Memory B cell (primary cell): ENCODE data around the gene JARID2.
A peak's percentile ranks its signal among the peaks of the same experiment; 100 is the strongest.

ENCODE experiments used
- ATAC-seq: fragments of 150-1000 bp; cut with Tn5 transposase; 2 replicates; pipeline ENCODE4 v1.10.0; 2021; ENCODE audit warnings: low read depth, mild to moderate bottlenecking, moderate library complexity
- DNase-seq, 2 donors: peaks; one replicate each; pipeline ENCODE4 v3.0.0; 2022; ENCODE audit warnings: low spot score in 2 of 2
- H3K27ac Mint-ChIP-seq: one replicate; pipeline ENCODE4 v1.8.0; 2022; ENCODE audit warnings: mild to moderate bottlenecking, moderate library complexity, mixed read lengths
- H3K27me3 Mint-ChIP-seq: one replicate; pipeline ENCODE4 v1.8.0; 2022; ENCODE audit warnings: mixed read lengths
- H3K36me3 Mint-ChIP-seq: one replicate; pipeline ENCODE4 v1.8.0; 2022; ENCODE audit warnings: mild to moderate bottlenecking, mixed read lengths
- H3K4me1 Mint-ChIP-seq: one replicate; pipeline ENCODE4 v1.8.0; 2022; ENCODE audit warnings: mixed read lengths
- H3K4me3 Mint-ChIP-seq: one replicate; pipeline ENCODE4 v1.8.0; 2022; ENCODE audit warnings: mild to moderate bottlenecking, moderate library complexity, mixed read lengths
- H3K9me3 Mint-ChIP-seq: one replicate; pipeline ENCODE4 v1.8.0; 2022; ENCODE audit warnings: mixed read lengths

JARID2 gene

DNA sequence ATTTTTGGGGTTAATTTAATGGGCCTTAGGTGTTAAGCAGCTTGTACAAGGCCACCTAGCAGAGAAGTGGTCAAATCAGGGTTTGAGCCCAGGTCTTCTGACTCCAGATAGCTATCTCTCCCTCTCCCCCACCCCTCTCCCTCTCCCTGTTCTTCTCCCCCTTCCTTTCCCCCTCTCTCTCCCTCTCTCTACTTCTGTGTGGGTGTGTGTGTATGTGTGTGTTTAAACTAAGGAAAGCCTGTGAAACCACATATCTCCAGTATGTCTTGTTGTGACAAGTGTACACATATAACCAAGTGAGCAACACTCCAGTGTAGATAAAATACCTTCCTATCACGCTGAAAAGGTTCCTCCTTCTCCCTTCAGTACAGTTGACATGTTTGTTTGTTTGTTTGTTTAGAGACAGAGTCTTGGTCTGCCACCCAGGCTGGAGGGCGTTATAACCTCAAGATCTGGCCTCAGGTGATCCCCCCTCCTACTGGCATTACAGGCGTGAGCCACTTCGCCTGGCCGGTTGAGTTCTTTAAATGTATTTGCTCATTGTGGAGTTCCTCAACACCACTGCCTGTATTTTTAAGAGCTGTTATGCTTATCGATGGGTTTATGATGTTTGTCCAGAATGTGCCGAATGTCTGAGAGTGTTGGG is 140.4 kb downstream of the JARID2 start:
- Mint-ChIP-seq H3K27ac (peak overlapping the region; percentile 80), H3K27me3 (no peaks in the 10 kb centered on the region), H3K36me3 (no peaks in the 10 kb centered on the region), H3K9me3 (no peaks in the 10 kb centered on the region), H3K4me3 (no peak overlapping the region), H3K4me1 (peaks cover 61% of the 10 kb centered on the region)
- no peak for ATAC-seq
- no peak for DNase-seq

DNA sequence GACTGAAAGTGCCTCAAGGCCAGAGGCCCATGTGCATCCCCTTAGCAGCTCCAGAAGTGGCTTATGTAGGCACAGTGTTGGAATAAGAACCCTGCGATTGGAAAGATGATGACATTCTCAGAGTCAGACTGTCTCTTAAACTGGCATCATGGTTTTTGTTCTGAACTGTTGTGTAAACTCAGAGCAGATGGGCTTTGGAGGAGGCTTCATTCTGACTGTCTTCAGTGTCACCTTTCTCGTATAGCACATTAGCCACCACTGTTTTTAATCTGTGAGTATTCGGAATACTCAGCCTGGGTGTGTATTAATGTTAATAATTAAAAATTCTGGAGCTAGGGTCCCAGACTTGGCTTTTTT is 140.9 kb downstream of the JARID2 start:
- DNase-seq: no peak
- no peak overlapping the region for H3K4me3 Mint-ChIP-seq
- H3K27ac Mint-ChIP-seq: peak overlapping the region; percentile 80
- no peaks in the 10 kb centered on the region for H3K27me3 Mint-ChIP-seq
- no peaks in the 10 kb centered on the region for H3K36me3 Mint-ChIP-seq
- no peak for ATAC-seq
- H3K9me3 Mint-ChIP-seq: no peaks in the 10 kb centered on the region
- H3K4me1 Mint-ChIP-seq: peaks cover 58% of the 10 kb centered on the region

DNA sequence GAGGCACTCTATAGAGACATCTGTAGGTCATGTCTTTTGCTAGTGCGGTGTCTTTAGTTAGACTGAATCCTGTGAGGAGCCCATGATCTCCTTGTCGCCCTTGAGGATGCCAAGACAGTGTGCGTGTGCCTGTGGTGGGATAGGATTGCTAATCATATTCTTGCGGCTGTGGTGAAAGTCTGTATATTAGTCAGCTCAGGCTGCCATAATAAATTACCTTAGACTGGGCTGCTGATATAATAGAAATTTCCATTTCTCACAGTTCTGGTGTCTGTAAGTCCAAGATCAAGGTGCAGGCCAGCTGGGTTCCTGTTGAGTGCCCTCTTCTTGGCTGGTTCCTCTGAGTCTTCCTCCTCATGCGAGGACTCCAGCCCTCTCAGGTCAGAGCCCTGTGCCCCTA is 141.2 kb downstream of the JARID2 start:
- H3K4me1 Mint-ChIP-seq: peaks cover 56% of the 10 kb centered on the region
- no peak for ATAC-seq
- H3K27ac Mint-ChIP-seq: peak overlapping the region; percentile 80
- H3K9me3 Mint-ChIP-seq: no peaks in the 10 kb centered on the region
- no peaks in the 10 kb centered on the region for H3K36me3 Mint-ChIP-seq
- no peak for DNase-seq
- no peak overlapping the region for H3K4me3 Mint-ChIP-seq
- no peaks in the 10 kb centered on the region for H3K27me3 Mint-ChIP-seq

DNA sequence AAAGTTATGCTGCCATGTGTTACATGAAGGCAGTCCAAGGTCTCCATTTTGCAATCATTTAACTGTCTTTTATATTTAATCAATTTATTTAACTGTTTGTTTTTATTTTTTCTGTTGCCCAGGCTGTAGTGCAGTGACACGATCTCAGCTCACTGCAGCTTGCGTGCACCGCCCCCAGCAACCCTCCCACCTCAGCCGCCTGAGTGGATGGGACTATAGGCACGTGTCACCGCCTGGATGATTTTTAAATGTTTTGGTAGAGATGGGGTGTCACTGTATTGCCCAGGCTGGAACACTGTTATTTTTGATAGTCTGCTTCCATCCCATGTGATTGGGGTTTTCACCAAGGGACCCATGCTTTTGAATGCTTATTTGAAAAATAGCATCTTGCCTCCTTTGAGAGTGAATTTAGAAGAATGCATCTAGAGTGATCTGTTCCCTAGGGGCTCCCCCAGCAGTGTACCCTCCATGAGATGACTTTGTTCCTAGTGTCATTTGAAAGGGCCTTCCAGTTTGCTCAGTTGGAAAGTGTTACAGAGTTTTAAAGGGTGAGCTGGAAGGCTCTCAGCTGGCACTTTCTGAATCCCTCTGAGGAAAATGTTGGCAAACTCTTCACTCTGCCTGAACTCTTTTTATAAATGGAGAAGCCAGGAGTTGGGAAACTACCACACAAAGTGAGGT is 143.4 kb downstream of the JARID2 start:
- H3K9me3 Mint-ChIP-seq: no peaks in the 10 kb centered on the region
- H3K27me3 Mint-ChIP-seq: no peaks in the 10 kb centered on the region
- H3K27ac Mint-ChIP-seq: peak overlapping the region; percentile 1
- DNase-seq (no peak), ATAC-seq (no peak)
- H3K4me1 Mint-ChIP-seq: peaks cover 56% of the 10 kb centered on the region
- peaks cover 2% of the 10 kb centered on the region for H3K36me3 Mint-ChIP-seq
- H3K4me3 Mint-ChIP-seq: no peak overlapping the region

DNA sequence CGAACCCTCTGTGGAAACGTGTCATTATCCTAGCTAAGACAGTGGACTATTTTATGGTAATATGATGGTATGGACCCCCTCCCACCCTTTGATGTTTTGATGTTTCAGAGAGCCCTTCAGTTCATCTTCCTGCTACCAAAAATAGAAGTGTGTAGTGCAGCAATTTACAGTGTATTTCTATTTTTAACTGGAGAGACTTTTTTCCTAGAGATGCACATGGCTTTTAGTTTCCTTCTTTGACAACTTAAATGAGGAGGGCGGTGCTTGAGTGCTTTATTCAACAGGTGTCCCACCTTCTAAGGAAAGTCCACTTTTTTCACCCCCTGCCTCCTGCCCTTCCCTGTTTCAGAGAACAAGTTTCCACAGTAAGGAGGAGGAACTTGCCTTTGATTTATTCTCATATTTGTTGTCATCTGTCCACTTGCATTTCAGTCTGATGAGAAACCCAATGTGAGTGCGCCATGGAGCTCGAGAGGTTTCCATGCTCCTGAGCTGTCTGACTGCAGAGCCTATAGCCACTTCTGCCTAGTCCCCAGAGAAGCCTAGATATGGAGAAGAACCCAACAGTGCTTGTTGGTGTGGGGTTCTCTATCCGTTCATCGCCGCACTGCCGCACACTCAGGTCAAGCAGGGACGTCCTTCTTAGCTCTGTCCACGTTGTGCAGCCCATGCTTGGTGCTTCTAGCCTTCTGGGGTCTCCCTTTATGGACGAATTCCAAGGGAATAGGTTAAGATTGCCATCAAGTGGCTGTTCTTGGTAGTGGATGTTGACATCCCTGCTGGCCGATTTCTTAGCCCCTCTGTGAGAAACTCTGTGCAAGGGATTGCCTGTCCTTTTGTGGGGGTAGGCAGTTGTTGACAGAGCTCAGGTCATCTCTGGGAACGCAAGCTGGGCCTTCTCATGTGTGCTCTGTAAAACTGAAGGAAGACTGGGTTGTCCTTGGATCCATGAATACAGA is 144.2 kb downstream of the JARID2 start:
- Mint-ChIP-seq H3K9me3 (no peaks in the 10 kb centered on the region), H3K27ac (peak overlapping the region; percentile 23), H3K27me3 (no peaks in the 10 kb centered on the region), H3K4me3 (no peak overlapping the region), H3K36me3 (peaks cover 2% of the 10 kb centered on the region), H3K4me1 (peaks cover 51% of the 10 kb centered on the region)
- DNase-seq: peak; percentile 30 to 40
- peak; percentile 53 for ATAC-seq

DNA sequence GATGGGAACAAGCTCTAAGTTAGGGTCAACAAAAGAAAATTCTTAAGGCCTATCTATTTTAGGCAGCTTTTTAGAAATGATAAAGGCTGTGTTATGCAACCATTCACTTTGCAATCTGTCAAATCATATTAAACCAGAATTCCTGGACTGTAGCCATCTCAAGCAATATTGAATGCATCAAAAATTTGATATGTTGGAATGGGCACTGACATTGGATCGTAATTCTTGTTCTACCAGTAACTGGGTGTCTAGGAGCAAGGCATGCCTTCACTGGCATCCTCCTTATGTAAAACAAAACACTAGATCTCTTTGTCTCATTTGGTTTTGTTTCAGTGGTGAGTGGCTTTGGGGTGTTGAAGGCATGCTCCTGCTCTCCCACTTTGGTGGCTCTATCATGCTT is 145.6 kb downstream of the JARID2 start:
- Mint-ChIP-seq H3K27ac (no peak overlapping the region), H3K27me3 (no peaks in the 10 kb centered on the region), H3K9me3 (no peaks in the 10 kb centered on the region), H3K4me1 (peaks cover 44% of the 10 kb centered on the region), H3K4me3 (no peak overlapping the region), H3K36me3 (peaks cover 2% of the 10 kb centered on the region)
- no peak for ATAC-seq
- no peak for DNase-seq

DNA sequence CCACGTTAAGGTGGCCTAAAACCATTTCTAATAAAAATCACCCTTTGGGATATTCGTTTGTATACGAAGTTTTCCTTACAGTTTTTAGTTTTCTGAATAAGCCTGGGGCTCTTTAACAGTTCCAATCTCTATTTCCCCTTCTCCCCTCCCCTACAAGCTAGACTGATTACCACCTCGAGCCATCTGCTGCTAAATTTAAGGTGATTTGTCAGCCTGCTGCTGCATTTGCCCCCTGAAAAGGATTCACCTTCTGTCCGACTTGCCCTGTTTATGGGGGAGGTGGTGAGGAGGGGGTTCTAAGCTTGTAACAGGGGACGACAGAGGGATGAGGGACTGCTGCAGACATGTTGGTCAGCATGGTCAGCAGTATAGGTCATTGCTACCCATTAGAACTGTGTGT is 146.3 kb downstream of the JARID2 start:
- Mint-ChIP-seq H3K27ac (no peak overlapping the region), H3K36me3 (peaks cover 2% of the 10 kb centered on the region), H3K4me1 (peaks cover 43% of the 10 kb centered on the region), H3K9me3 (no peaks in the 10 kb centered on the region), H3K4me3 (no peak overlapping the region), H3K27me3 (no peaks in the 10 kb centered on the region)
- ATAC-seq (no peak), DNase-seq (no peak)

DNA sequence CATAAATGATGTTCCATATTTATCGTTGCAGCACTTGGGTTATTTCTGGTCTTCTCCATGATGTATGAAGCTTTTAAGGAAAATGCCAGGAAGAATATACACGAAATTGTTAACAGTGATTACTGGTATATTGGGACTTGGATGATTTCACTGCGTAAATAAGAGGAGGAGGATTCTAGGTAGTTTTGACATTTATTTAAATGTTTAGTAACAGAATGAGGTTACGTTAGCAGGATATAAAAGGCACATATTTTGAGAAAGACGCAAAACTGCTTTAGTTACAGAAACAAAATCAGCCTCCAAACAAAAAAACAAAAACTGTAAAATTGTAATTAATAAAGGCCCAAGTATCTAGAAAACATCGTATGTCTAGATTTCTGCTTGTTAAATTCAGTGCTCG is 147.7 kb downstream of the JARID2 start:
- Mint-ChIP-seq H3K27ac (no peak overlapping the region), H3K4me1 (peaks cover 39% of the 10 kb centered on the region), H3K4me3 (no peak overlapping the region), H3K9me3 (no peaks in the 10 kb centered on the region), H3K27me3 (no peaks in the 10 kb centered on the region), H3K36me3 (peaks cover 2% of the 10 kb centered on the region)
- ATAC-seq (no peak), DNase-seq (no peak)

DNA sequence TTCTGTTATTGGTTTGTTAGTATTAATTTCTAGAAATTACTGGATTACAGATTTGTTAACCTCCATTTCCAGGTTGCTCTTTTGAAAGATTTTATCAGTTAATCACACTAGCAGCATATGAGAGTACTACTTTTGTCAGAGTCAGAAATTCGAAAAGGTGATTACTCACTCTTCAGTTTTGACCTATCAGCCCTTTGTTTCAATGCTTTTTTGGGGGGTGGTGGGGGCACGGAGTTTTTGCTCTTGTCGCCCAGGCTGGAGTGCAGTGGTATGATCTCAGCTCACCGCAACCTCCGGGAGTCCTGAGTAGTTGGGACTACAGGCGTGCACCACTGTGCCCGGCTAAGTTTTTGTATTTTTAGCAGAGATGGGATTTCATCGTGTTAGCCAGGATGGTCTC is 149.2 kb downstream of the JARID2 start:
- Mint-ChIP-seq H3K27me3 (no peaks in the 10 kb centered on the region), H3K4me3 (no peak overlapping the region), H3K36me3 (peaks cover 2% of the 10 kb centered on the region), H3K4me1 (peaks cover 38% of the 10 kb centered on the region), H3K27ac (no peak overlapping the region), H3K9me3 (no peaks in the 10 kb centered on the region)
- DNase-seq (no peak), ATAC-seq (no peak)

DNA sequence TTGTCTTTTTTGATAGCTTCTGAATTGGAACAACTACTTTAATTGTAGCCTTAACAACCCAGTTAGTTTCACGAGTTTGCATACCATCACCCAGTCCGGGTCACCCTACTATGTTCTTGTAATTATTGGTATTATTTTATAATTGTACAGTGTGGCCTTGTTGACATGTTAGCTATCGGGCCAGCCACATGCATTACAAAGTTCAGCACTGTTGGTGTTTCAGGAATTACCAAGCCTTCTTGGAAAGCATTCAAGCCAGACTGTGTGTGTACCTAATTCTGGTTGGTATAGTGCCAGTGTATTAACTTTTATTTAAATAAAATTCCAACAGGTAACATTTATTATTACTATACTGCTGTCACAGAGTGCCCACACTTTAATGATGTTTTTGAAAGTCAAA is 150.9 kb downstream of the JARID2 start:
- H3K27me3 Mint-ChIP-seq: no peaks in the 10 kb centered on the region
- no peaks in the 10 kb centered on the region for H3K9me3 Mint-ChIP-seq
- H3K4me3 Mint-ChIP-seq: no peak overlapping the region
- DNase-seq: no peak
- no peak for ATAC-seq
- H3K36me3 Mint-ChIP-seq: peaks cover 2% of the 10 kb centered on the region
- peaks cover 35% of the 10 kb centered on the region for H3K4me1 Mint-ChIP-seq
- H3K27ac Mint-ChIP-seq: no peak overlapping the region

DNA sequence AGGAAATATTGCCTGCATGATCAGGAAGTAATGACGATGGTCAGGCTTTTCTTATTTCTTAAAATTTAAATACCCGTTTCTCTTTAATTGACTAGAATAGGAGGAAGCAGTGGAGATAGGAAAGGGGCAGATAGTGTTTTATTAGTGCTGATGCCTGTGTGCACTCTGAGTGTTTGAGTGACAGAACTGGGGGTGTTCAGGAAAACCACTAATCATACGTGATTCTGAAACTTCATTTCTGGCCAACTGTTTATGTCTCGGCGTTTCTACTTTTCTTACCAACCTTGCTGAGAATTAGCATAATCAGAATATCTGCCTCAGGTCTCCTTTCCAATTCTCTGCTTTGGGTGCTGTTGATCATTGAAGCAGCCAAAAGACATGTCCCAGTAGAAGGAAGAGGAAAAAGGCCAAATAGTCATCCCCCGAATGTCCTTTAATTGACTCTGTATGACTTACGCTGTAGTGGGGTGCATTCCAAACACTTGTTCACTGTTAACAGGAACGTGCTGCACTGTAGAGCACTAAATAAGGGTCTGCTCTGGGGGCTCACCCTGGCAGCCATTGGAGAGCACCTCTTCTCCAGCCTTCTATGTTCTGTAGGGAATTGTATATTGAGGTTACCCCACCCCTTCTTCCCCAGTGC is 152.9 kb downstream of the JARID2 start:
- Mint-ChIP-seq H3K27me3 (no peaks in the 10 kb centered on the region), H3K4me3 (peak overlapping the region; percentile 27), H3K4me1 (peaks cover 47% of the 10 kb centered on the region), H3K9me3 (no peaks in the 10 kb centered on the region), H3K27ac (peak overlapping the region; percentile 25), H3K36me3 (no peaks in the 10 kb centered on the region)
- ATAC-seq (peak; percentile 54), DNase-seq (no peak)

DNA sequence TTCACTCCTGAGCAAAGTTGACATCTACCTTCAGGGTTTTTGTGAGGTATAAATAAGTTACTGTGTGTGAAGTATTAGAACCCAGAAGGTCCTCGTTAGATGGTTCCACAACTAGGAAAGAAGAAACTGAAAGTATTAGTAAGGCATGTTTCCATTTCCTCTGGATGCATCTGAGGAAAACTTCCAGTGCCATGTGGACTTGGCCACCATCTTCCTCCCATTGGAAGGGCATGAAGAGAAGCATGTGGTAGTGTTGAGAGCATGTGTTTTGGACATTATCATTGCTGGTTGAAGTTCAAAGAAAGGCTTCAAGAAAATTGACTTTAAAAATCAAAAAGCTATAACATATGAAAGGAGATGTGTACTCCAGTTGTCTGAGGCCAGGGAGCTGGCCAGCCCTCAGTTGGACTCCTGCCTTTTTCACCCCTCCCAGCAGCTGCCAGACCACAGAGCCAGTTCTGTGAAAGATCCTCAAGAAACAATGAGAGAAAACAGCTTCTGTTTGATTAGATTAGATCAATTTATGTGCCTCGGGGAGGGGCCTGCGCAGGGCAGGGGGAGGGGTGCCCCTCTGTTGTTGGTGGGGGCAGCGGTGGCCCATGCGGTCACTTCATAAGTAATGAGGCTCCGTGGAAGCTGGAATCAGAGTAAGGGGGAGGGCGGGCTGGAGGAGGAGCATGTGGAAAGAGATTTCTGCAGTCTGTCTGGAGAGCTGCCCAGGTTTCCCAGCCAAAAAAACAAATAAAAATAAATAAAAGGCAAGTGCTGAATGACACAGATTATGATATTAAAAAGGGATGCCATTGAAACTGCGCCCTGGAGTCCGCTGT is 154.0 kb downstream of the JARID2 start:
- H3K9me3 Mint-ChIP-seq: no peaks in the 10 kb centered on the region
- no peak overlapping the region for H3K4me3 Mint-ChIP-seq
- H3K36me3 Mint-ChIP-seq: no peaks in the 10 kb centered on the region
- no peak for ATAC-seq
- no peak overlapping the region for H3K27ac Mint-ChIP-seq
- peaks cover 52% of the 10 kb centered on the region for H3K4me1 Mint-ChIP-seq
- H3K27me3 Mint-ChIP-seq: no peaks in the 10 kb centered on the region
- no peak for DNase-seq

DNA sequence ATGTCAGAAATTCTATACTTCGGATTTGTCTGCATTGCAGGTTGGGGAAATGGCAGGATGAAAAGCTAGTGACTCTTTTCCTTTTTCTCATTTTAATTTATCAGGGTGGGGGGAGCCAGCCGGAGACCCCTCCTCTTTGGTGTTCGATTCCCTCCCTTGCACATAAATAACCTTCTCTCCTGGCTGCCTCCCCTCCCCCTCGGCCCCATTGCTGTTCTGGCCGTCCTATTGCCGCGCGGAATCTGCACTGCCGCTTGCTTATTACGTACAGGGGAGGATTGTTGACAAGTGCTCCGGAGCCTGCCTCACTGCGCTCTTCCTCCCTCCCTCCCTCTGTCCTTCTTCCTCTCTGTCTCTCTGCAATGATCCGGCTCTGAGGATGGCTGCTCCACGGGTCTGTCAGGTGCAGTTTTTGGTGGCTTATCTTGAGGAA is 154.7 kb downstream of the JARID2 start:
- H3K27me3 Mint-ChIP-seq: no peaks in the 10 kb centered on the region
- no peaks in the 10 kb centered on the region for H3K36me3 Mint-ChIP-seq
- ATAC-seq: peak; percentile 45
- H3K9me3 Mint-ChIP-seq: no peaks in the 10 kb centered on the region
- H3K27ac Mint-ChIP-seq: no peak overlapping the region
- peak overlapping the region; percentile 63 for H3K4me3 Mint-ChIP-seq
- DNase-seq: no peak
- peaks cover 56% of the 10 kb centered on the region for H3K4me1 Mint-ChIP-seq
